Measurements from ENCODE around the gene HCFC2. TPM values are rescaled to one million over a fixed set of nuclear protein-coding genes. Genes with fewer than 3 reads are reported as not detected.

HCFC2 gene
- total and polyA plus RNA-seq, 2 of the 8 experiments (the other 6 are each of a cell fraction or from before 2014, with no cell fraction given), result 0.62 to 1.8 TPM

- TF ChIP-seq CHD1 (IDR thresholded peaks at IDR 0.05; ENCODE audit: low read depth, low read length), result no peak
- peak; percentile 99 for TF ChIP-seq ASH2L (IDR thresholded peaks at IDR 0.05; ENCODE audit: low read length)
- TF ChIP-seq PHF8 (conservative IDR thresholded peaks at IDR 0.05; ENCODE audit: low read depth, low read length), result peak; percentile 68
- TF ChIP-seq RXRA (IDR thresholded peaks at IDR 0.05; ENCODE audit: insufficient read depth, low read depth, low read length), result no peak
- TF ChIP-seq, protein P1, sequence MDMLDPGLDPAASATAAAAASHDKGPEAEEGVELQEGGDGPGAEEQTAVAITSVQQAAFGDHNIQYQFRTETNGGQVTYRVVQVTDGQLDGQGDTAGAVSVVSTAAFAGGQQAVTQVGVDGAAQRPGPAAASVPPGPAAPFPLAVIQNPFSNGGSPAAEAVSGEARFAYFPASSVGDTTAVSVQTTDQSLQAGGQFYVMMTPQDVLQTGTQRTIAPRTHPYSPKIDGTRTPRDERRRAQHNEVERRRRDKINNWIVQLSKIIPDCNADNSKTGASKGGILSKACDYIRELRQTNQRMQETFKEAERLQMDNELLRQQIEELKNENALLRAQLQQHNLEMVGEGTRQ (IDR thresholded peaks at IDR 0.05; ENCODE audit: low read length), result peak; percentile 91
- no peak for TF ChIP-seq SRF (IDR thresholded peaks at IDR 0.05; ENCODE audit: low read depth, low read length)
- TF ChIP-seq RFX5 (IDR thresholded peaks at IDR 0.05; ENCODE audit: borderline replicate concordance, low read depth, low read length), result no peak
- no peak for TF ChIP-seq POLR2AphosphoS5 (IDR thresholded peaks at IDR 0.05; ENCODE audit: low read depth, low read length)
- no peak for TF ChIP-seq CBX5 (IDR thresholded peaks at IDR 0.05; ENCODE audit: low read depth, low read length)
- peak; percentile 61 for TF ChIP-seq SAP30 (IDR thresholded peaks at IDR 0.05; ENCODE audit: insufficient read depth, insufficient replicate concordance, low read length)
- peak; percentile 55; the same call in 1 of the 2 replicates for TF ChIP-seq EGR1 (IDR thresholded peaks at IDR 0.05; ENCODE audit: borderline replicate concordance, low read depth, low read length)
- TF ChIP-seq CTBP2 (IDR thresholded peaks at IDR 0.05; ENCODE audit: borderline replicate concordance, insufficient read depth, insufficient read length, low read length), result peak; percentile 94
- TF ChIP-seq YY1 (IDR thresholded peaks at IDR 0.05; ENCODE audit: low read depth, low read length), result peak; percentile 95
- TF ChIP-seq CEBPB (IDR thresholded peaks at IDR 0.05; ENCODE audit: low read depth, low read length), result no peak
- TF ChIP-seq POU5F1 (IDR thresholded peaks at IDR 0.05; ENCODE audit: low read depth, low read length), result no peak
- no peak for TF ChIP-seq CTCF (IDR thresholded peaks at IDR 0.05; ENCODE audit: control extremely low read depth in 1 of 3, insufficient read depth in 1 of 3, low read depth in 1 of 3, low read length in 3 of 3)
Measured at GRCh38 chr12:104064031-104064841, at the start of gene HCFC2 (continued).

All from H1 (cell line).